HepG2 (cell line): ENCODE measurements around the gene FAM228B. TPM values are rescaled to one million over a fixed set of nuclear protein-coding genes. Genes with fewer than 3 reads are reported as not detected.

Source experiments
- ARID5B ChIP-seq: IDR thresholded peaks from 2 replicates; pipeline ENCODE4 v1.4.0; 2020; ENCODE audit warnings: mild to moderate bottlenecking, missing genetic modification reagents
- ATF2 ChIP-seq: sonication (generic); formaldehyde crosslinking; IDR thresholded peaks from 2 replicates; pipeline ENCODE4 v1.4.0; 2020; ENCODE audit warnings: missing genetic modification reagents
- ELF3 ChIP-seq: IDR thresholded peaks from 2 replicates; pipeline ENCODE4 v1.6.1; 2016; ENCODE audit warnings: missing genetic modification reagents, missing compliant biosample characterization
- FUBP1 ChIP-seq: sonication (generic); formaldehyde crosslinking; IDR thresholded peaks from 2 replicates; pipeline ENCODE4 v1.5.1; 2020; ENCODE audit warnings: missing genetic modification reagents, mild to moderate bottlenecking, borderline replicate concordance
- HCFC1 ChIP-seq: fragments of 150-350 bp; IDR thresholded peaks from 2 replicates; pipeline ENCODE4 v1.6.1; 2014; ENCODE audit warnings: low read depth, low read length
- NR3C1 ChIP-seq: sonication (generic); formaldehyde crosslinking; IDR thresholded peaks from 2 replicates; pipeline ENCODE4 v1.4.0; 2020; ENCODE audit warnings: missing genetic modification reagents
- TFAP4 ChIP-seq: sonication (generic); IDR thresholded peaks from 2 replicates; pipeline ENCODE4 v1.6.1; 2016; ENCODE audit warnings: low read depth, borderline replicate concordance
- USF2 ChIP-seq, 2 experiments: sonication (generic) in 1 of 2; formaldehyde crosslinking in 1 of 2; IDR thresholded peaks; 2 replicates each; pipeline versions ENCODE4 v1.5.1 to v1.6.1; 2011 to 2020; ENCODE audit warnings: borderline replicate concordance in 1 of 2, low read depth in 1 of 2, low read length in 1 of 2, mild to moderate bottlenecking in 1 of 2, missing genetic modification reagents in 1 of 2, moderate library complexity in 1 of 2
- ZBTB20 ChIP-seq: sonication (generic); formaldehyde crosslinking; IDR thresholded peaks from 2 replicates; pipeline ENCODE4 v1.8.1; 2023; ENCODE audit warnings: missing genetic modification reagents, low read depth, mild to moderate bottlenecking, borderline replicate concordance
- ZHX1 ChIP-seq: sonication (generic); formaldehyde crosslinking; IDR thresholded peaks from 2 replicates; pipeline ENCODE4 v1.8.1; 2022; ENCODE audit warnings: low read depth, mild to moderate bottlenecking, missing genetic modification reagents
- ZNF136 ChIP-seq: sonication (generic); formaldehyde crosslinking; IDR thresholded peaks from 2 replicates; pipeline ENCODE4 v1.8.1; 2022; ENCODE audit warnings: low read depth, mild to moderate bottlenecking, moderate library complexity, missing genetic modification reagents
- ZNF232 ChIP-seq: sonication (generic); formaldehyde crosslinking; IDR thresholded peaks from 2 replicates; pipeline ENCODE4 v1.4.0; 2020; ENCODE audit warnings: missing genetic modification reagents, borderline replicate concordance
- ZNF605 ChIP-seq: sonication (generic); formaldehyde crosslinking; IDR thresholded peaks from 2 replicates; pipeline ENCODE4 v1.8.0; 2022; ENCODE audit warnings: mild to moderate bottlenecking, missing genetic modification reagents
- ZSCAN29 ChIP-seq: sonication (generic); formaldehyde crosslinking; conservative IDR thresholded peaks from 2 replicates; pipeline ENCODE4 v1.4.0; 2020; ENCODE audit warnings: mild to moderate bottlenecking, missing genetic modification reagents
- polyA plus RNA-seq, 8 experiments: library from polyadenylated mRNA; depleted of rRNA in 3 of 8; stranded (reverse) in 7 of 8; unstranded in 1 of 8; fragments of >200 nt; fragmentation: Illumina TruSeq in 4 of 8; extraction: Trizol in 4 of 8; gene quantifications; 2 replicates each; pipeline versions ENCODE4 v1.2.1 to v1.2.3, GENCODE V29; 2011 to 2016; ENCODE audit warnings: low read depth in 4 of 8, missing spikeins in 1 of 8, mixed read lengths in 1 of 8; ENCODE audit not compliant: insufficient read depth in 1 of 8
- total RNA-seq, 5 experiments: library from RNA; depleted of rRNA; stranded (reverse); fragments of >200 nt; fragmentation: Illumina TruSeq; extraction: Trizol; gene quantifications; 2 replicates each; pipeline ENCODE4 v1.2.3, GENCODE V29; 2016; ENCODE audit warnings: low read depth in 1 of 5

FAM228B gene
- total and polyA plus RNA-seq, 2 of the 13 experiments (the other 11 are each of a cell fraction or from before 2014, with no cell fraction given), result 0.79 to 1.1 TPM

GRCh38 chr2:24123195-24123921 lies at the start of gene FAM228B, which contains the start of gene PFN4 (continued):
- TF ChIP-seq FUBP1 (CRISPR knock-in tag) (no peak), ELF3 (CRISPR knock-in tag) (no peak), ZBTB20 (CRISPR knock-in tag) (no peak; the same call in 1 of the 2 replicates), ZNF136 (CRISPR knock-in tag) (no peak), ZHX1 (CRISPR knock-in tag) (peak; percentile 73), USF2 (IDR thresholded peaks at IDR 0.05; ENCODE audit: low read depth, low read length) (no peak), USF2 (CRISPR knock-in tag; IDR thresholded peaks at IDR 0.05; ENCODE audit: borderline replicate concordance) (no peak), HCFC1 (no peak), ZNF232 (CRISPR knock-in tag) (no peak; the same call in 1 of the 2 replicates), ZSCAN29 (no peak; the same call in 1 of the 2 replicates), ARID5B (peak; percentile 61), TFAP4 (no peak), ZNF605 (CRISPR knock-in tag) (peak; percentile 59), NR3C1 (CRISPR knock-in tag) (no peak), ATF2 (CRISPR knock-in tag) (peak; percentile 41; the same call in 1 of the 2 replicates)
